GM10847 (cell line): ENCODE results near the gene DSG4.

ENCODE experiments used
- POLR2A ChIP-seq: IDR thresholded peaks from 2 replicates; pipeline ENCODE4 v1.6.1; 2011; ENCODE audit not compliant: insufficient read length; ENCODE audit errors: extremely low read depth

DSG4 gene

GRCh38 chr18:31398191-31398590 lies 21.6 kb downstream of the DSG4 start:
- TF ChIP-seq POLR2A: no peak

- no peak for TF ChIP-seq POLR2A
Measured at GRCh38 chr18:31399306-31400032, 22.9 kb downstream of the DSG4 start.

- no peak for TF ChIP-seq POLR2A
Measured at GRCh38 chr18:31401156-31402025, 24.8 kb downstream of the DSG4 start.

- TF ChIP-seq POLR2A: no peak
Measured at GRCh38 chr18:31402026-31402373, 25.4 kb downstream of the DSG4 start.

GRCh38 chr18:31403409-31403808 lies 26.8 kb downstream of the DSG4 start:
- TF ChIP-seq POLR2A: no peak

- TF ChIP-seq POLR2A: no peak
Measured at GRCh38 chr18:31407649-31408048, 31.1 kb downstream of the DSG4 start.

- TF ChIP-seq POLR2A: no peak
Measured at GRCh38 chr18:31409276-31409675, 32.7 kb downstream of the DSG4 start.

- TF ChIP-seq POLR2A: no peak
Measured at GRCh38 chr18:31410716-31411483, 34.3 kb downstream of the DSG4 start.

- TF ChIP-seq POLR2A: no peak
Measured at GRCh38 chr18:31413137-31413536, 36.6 kb downstream of the DSG4 start.

GRCh38 chr18:31417850-31418249 lies 41.3 kb downstream of the DSG4 start:
- TF ChIP-seq POLR2A: no peak

- no peak for TF ChIP-seq POLR2A
Measured at GRCh38 chr18:31419457-31419932, 42.9 kb downstream of the DSG4 start.

GRCh38 chr18:31420032-31420431 lies 43.5 kb downstream of the DSG4 start:
- no peak for TF ChIP-seq POLR2A

- no peak for TF ChIP-seq POLR2A
Measured at GRCh38 chr18:31420524-31420923, 43.9 kb downstream of the DSG4 start.

GRCh38 chr18:31424383-31424988 lies 47.9 kb downstream of the DSG4 start:
- TF ChIP-seq POLR2A: no peak

- TF ChIP-seq POLR2A: no peak
Measured at GRCh38 chr18:31426021-31426420, 49.4 kb downstream of the DSG4 start.

- TF ChIP-seq POLR2A: no peak
Measured at GRCh38 chr18:31426871-31427406, 50.4 kb downstream of the DSG4 start.
